ENCODE measurements around the gene LRFN4.

LRFN4 gene

DNA sequence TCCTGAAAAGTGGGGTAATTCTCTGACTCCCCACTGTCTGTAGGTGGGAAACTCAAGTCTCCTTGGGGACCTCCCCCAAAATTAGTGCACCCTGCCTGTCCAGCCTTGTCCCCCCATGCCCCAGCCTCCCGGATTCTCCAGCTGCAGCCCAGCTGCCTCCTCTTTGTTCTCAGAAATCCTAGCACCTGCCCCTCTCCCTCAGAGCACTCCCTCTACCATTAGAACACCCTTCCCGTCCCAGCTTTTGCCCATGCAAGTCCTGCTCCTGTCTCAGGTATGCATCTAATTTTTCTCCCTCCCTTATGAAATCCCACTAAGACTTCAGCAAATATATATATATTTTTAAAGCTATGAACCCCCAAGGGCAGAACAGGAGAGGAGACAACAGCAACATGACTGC, 37.3 kb downstream of the LRFN4 start:
- no peak for DNase-seq

DNA sequence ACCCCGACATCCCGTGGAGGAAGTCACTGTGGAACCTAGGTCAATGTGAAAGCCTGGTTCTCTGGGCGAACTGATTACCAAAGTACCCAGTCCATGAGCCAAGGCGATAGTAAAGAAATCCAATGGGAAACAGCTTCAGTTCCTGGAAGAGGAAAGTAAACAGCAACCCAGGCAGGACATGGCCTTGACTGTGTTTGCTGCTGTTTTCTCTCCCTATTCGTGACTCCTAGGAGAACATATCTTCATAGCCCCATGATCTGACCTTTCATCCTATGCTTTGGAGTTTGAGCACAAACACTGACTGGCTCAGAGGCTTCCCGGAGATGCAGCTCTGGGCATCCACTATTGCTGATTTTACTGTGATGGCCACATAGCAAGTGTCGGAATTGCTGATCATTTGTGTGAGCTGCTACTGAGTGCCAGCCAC, 45.1 kb downstream of the LRFN4 start:
- no peak for DNase-seq

DNA sequence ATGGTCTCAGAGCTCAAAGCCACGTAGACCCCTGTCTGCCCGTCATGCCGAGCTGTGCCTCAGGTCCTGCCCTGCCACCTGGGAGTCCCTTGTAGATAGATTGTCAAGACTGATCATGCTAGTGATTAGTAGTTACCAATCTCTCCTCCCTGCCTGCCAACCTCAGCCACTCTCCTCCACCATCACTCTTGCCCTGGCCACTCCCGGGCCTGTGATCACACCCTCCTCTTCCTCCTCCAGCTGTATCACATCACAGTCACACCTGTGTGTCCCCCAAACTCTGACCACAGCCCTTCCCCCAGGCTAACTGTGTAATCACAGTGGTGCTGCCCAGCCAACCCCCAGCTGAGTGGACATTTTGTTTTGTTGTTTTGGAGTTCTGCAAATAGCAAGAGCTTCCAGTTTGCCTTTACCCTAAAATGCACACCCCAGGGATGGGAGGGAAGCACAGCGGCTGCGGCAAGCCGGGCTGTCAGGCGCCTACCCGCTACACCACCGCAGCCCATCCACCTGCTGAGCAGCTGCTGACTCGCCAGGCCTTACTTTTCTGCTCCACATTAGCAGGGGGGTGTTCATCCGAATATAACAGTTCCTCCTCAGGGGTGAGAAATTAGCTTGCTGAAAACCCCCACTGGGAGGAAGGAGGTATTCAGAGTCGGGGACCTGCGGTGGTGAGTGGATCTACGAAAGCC, 45.8 kb downstream of the LRFN4 start:
- no peak for DNase-seq

DNA sequence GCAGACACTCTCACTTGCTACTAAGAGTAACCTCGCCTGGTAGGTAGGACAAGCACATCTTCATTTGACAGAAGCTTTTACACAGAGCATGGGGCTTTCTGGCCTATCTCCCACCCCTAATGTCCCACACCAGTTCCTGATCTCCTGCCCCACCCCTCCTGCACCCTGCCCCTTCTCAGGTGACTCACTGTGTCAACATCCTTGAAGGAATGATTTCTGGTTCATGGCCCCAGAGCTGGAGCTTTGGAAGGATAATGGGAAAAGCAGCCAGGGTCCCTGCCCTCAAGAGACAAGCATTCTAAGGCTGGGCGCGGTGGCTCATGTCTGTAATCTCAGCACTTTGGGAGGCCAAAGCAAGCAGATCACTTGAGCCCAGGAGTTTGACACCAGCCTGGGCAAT, 47.2 kb downstream of the LRFN4 start:
- no peak for DNase-seq

DNA sequence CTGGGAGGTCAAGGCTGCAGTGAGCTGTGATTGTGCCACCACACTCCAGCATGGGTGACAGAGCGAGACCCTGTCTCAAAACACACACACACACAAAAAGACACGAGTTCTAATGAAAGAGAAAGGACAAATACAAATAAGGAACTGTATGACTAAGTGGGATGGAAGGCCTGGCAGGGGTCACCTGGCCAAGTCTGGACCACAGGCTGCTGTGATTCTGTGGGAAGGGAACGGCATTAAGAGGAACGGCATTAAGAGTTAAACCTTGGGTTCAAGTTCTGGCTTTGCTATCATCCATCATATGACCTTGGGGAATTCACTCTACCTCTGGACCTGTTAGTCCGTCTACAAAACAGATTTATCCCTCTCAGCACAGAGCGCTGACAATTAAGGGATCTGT, 47.7 kb downstream of the LRFN4 start:
- DNase-seq, result no peak

DNA sequence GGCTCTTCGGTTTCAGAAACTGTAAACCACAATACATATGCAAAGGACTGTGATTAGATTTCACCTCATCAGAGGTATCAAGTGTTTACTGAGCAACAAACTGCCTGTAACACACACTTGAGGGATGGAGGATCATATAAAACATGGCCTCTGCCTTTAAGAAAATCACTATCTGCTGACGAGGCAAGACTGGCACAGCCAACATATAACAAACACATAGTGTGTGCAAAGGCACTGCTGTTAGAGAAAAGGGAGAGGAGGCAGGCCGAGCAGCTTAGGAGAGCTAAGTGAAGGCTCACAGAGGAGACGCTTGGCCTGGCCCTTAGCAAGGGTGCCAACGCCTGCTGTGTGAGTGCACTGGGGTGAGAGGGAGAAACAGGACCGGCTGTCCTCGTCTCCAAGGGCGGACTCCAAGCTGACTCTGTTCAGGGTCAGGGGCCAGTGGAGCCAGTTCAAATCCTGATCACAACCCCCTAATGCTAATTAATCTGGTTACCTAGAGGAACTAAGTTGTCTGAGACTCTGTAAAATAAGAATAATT, 48.2 kb downstream of the LRFN4 start:
- no peak for DNase-seq

DNA sequence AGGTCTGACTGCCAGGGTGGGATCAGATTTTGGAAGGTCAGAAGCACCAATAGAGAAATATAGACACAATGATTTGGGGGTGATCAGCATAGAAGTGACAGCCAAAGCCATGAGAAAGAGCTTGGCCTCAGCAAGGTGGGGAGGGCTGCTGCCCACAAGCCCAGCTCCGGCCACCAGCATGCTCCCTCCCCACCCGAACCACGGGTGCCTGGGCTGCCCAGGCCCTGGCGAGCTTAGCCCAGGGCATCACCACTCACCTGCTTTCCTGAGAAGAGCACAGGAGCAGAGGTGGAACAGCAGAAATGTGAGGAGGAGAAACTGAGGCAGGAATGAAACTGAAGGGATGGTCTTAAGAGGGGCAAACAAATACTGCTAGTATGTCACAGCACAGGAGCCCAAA, 48.8 kb downstream of the LRFN4 start:
- no peak for DNase-seq

DNA sequence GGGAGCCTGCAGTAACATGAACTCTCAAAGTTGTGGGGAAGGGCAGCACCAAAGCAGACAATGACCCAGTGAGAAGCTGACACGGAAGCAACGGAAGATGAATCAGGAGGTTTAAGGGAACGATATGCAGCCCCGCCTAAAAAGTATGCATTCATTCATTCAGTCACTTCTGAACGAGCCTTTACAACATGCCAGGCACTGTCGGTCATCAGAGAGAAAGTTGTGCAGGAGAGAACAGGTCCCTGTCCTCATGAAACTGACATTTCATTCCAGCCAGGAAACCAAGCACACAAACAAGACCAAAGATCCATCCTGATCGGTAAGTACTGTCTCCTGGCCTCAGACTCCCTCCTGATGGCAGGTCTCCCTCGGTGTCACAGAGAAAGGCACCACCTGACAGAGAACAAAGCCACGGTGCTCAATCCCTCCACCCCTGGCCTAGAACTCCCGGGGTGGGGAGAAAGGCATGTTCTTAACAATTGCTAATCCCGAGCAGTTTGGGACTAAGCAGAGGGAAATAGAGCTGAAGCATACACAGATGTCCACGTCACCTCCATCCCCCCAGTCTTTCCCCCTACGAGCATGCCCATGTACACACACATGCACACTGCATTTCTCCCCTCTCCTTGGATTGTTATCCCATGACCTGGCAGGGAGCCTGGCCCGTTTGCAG, 49.3 kb downstream of the LRFN4 start:
- DNase-seq, result no peak

DNA sequence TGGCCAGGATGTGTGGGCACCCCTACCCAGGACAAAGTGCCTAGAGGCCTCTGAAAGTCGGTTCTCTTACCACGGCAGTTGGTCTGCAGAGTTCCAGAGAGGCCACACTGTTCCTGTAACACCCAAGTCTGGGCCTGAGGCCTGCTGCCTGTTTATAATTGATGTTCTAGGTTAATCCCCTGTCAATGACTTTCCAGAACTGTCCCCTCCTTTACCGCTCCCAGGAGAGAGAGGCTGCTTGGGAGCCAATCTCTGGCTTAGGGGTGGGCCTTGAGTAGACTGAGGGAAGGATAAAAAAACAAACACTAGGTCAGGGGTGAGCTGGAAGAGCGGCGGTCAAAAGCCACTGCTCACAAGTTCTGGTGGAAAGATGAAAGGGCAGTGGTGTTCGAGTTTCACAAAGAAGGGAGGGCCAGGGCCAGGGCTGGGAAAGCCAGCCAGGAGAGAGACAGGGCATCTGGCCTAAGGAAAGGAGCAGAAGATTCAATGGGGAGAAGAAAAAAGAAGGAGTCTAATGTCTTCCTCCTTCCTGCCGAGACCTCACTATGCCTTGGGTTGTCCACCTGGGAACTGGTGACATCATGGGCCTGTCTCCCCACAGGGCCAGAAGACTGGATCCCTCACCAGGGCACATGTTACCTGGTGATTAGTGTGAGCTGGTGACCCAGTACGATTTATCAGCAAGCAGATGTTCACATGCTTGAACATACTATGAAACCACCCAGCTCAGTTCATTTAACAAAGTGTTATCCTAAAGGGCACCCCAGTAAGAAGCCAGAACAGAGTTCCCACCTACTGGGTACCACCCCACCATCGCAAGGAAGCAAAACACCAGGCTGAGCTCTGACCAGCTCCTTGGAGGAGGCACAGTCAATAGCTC, 51.1 kb downstream of the LRFN4 start:
- no peak for DNase-seq

DNA sequence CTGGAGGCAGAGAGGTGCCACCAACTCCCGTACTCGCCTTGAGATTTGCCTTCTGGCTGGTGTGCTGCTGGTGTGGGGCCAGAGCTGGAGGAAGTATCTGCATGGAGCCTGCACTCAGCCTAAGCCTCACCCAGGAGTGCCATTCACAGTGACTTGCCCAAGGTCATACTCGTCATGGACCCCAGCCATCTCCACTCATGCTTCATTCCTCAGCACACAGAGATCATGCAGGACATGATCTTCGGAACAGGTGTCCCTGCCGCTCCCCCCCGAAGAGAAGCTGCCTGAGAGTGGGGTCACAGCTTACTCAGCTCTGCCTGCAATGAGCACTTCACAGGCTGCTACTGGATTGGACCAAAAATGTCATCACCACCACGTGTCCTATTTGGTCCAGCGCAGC, 52.3 kb downstream of the LRFN4 start:
- DNase-seq, result no peak

DNA sequence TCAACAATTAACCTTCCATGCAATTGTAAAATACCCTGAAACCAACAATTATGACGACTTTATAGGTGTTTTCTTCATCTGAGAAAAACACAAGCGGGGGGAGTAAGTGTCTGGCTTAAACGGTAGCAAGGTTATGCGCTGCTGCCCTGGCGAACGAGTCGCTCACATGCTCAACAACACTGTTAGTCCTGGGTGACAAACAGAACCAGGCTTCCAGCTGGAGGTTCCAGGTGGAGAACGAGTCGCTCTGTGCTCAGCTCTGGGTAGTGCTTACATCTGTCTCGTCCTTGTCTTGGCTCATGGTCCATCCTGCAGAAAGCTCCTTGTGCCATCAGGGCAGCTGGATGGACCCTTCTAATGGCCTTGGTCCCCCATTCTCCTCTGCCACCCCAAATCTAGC, 53.2 kb downstream of the LRFN4 start:
- no peak for DNase-seq
